HG03457 (cell line): ENCODE results near the gene OBSCN.

Experiments
- ATAC-seq: cut with Tn5 transposase; IDR thresholded peaks from one replicate; pipeline ENCODE4 v1.9.1; 2021; ENCODE audit warnings: moderate number of reproducible peaks; ENCODE audit not compliant: unreplicated experiment

The OBSCN gene

DNA sequence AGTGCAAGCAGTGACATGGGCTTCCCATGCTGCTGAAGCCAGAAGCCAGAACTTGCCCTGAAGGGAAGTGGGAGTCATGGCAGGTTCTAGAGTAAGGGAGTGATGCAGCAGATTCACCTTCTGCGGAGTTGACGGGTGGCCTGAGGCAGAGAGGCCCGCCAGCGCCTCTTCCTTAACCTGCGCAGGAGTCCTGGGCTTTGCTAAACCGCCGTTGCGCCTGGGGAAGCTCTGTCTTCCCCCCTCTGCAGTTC is 67.3 kb downstream of the OBSCN start:
- ATAC-seq: no peak

DNA sequence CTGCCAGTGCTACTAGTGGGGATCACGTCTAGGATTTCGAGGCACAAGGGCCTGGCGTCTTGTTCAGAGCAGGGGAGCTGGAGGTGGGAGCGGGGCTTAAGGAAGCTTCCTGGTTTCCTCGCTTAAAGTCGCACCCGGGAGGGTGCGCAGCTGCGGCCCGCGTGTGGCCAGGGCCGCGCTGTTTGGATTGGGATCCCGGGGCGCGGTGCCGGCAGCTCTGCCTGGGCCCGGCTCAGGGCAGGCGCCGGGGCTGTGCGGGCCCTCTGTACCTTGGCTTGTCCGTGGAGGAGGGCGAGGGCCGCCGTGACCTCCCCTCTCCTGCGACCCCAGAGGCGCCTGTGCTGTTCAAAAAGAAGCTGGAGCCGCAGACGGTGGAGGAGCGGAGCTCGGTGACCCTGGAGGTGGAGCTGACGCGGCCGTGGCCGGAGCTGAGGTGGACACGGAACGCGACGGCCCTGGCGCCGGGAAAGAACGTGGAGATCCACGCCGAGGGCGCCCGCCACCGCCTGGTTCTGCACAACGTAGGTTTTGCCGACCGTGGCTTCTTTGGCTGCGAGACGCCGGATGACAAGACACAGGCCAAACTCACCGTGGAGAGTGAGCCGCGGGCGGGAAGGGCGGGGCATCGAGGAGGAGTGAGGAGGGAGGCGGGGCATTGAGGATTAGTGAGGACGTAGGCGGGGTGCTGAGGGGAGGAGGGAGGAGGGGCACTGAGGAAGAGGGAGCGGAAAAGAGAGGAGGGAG is 67.8 kb downstream of the OBSCN start:
- ATAC-seq: peak; percentile 49

DNA sequence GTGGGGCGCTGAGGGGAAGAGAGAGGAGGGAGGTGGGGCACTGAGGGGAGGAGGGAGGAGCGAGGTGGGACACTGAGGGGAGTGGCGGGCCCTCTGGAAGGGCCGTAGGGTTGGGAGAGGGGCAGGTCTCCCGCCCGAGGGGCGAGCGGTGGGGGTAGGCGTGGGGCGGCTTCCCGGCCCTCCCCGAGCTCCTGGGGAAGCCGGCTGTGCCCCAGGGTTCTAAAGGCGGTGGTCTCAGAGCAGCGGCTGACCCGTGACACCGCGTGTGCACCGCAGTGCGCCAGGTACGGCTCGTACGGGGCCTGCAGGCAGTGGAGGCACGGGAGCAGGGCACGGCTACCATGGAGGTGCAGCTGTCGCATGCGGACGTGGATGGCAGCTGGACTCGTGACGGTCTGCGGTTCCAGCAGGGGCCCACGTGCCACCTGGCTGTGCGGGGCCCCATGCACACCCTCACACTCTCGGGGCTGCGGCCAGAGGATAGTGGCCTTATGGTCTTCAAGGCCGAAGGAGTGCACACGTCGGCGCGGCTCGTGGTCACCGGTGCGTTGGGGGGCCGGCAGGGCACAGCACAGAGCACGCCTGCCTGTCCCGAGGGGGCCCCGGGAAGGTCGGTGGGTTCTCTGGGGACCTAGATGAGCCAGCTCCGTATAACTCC is 68.5 kb downstream of the OBSCN start:
- peak; percentile 13 for ATAC-seq

GRCh38 chr1:228276901-228277490 is 69.2 kb downstream of the OBSCN start:
- ATAC-seq: no peak

DNA sequence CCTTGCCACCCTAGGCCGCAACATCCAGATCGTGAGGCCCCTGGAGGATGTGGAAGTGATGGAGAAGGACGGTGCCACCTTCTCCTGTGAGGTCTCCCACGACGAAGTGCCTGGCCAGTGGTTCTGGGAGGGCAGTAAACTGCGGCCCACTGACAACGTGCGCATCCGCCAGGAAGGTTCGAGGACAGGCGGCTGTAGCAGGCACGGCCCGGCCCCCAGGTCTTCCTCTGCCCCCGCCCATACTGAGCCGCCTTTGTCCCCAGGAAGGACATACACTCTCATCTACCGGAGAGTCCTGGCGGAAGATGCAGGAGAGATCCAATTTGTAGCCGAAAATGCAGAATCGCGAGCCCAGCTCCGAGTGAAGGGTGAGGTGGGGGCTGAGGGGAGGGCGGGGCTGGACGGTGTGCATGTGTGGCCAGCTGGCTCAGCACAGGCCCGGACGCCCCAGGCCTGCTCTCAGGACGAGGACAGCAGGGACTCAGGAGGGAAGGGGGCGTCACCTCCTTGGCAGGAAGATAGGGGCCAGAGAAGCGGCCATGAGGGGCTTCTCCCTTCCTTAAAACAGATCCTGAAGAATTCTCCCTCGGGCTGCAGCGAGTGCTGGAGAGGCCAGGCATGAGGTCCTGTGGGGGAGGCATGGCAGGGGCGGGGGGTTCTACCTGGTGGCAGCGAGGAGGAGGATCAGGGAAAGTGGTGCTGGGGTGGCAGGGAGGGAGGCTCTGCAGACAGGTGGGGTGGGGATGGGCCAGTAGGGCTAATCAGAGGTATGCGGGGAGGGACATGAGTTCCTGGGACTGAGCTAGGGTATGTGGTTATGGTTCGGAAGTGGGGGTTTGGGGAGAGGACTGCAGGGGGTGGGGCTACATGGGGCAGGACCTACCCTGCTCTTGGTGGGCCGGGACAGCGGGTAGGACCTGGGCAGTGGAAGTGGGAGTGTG is 69.9 kb downstream of the OBSCN start:
- ATAC-seq: no peak

GRCh38 chr1:228278432-228278941 is 70.6 kb downstream of the OBSCN start:
- no peak for ATAC-seq

DNA sequence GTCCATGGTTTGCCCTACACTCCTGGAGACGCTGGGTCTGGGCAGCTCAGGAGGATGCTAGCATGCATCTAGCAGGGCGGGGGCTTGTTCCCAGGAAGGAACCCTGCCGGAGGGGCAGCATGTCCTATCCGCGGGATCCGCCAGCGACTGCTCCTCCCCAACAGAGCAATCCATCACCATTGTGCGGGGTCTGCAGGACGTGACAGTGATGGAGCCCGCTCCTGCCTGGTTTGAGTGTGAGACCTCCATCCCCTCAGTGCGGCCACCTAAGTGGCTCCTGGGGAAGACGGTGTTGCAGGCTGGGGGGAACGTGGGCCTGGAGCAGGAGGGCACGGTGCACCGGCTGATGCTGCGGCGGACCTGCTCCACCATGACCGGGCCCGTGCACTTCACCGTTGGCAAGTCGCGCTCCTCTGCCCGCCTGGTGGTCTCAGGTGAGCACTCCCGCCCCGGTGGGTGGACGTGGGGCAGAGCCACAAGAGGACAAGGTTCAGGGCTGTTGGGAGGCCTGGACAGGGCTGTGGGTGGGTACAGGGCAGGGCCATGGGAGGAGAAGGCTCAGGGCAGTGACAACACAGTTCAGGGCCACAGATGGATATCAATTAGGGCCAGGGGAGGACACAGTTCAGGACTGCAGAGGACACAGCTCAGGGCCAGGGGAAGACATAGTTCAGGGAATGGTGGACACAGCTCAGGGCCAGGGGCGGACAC is 71.3 kb downstream of the OBSCN start:
- ATAC-seq: no peak

- ATAC-seq: no peak
These were observed 71.9 kb downstream of the OBSCN start for GRCh38 chr1:228279722-228280105.

- ATAC-seq: no peak
These were observed 72.5 kb downstream of the OBSCN start for GRCh38 chr1:228280106-228280901.

DNA sequence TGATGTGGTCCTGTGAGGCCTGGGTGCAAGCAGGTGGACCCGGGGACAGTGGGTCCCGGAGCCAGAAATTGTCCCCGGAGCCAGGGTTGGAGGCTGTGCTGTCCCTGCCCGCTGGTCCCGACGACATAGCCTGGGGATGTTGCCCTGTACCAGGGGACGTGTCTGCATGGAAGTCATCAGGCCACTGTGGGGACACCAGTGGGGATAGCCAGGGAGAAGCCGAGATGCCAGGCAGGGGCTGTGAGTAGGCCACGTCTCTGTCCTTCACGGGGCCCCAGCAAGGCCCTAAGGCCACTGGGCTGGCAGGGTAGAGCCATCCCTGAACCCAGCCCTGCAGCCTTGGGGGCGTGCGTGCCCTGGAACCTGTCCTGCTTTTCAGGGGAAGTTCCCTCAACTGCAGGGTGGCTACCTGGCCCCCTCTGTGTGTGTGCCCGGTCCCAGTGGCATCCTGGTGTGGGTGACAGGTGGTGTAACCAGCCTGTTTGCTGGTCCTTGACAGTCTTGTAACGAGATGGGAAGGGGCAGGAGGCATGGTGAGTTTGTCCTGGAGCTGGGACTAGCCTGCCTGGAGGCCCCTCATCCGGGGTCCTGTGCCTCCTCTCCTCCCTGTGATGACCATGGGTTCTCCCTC is 73.2 kb downstream of the OBSCN start:
- no peak for ATAC-seq

GRCh38 chr1:228281631-228282328 is 73.9 kb downstream of the OBSCN start:
- ATAC-seq: no peak

GRCh38 chr1:228282329-228283042 is 74.6 kb downstream of the OBSCN start:
- no peak for ATAC-seq

DNA sequence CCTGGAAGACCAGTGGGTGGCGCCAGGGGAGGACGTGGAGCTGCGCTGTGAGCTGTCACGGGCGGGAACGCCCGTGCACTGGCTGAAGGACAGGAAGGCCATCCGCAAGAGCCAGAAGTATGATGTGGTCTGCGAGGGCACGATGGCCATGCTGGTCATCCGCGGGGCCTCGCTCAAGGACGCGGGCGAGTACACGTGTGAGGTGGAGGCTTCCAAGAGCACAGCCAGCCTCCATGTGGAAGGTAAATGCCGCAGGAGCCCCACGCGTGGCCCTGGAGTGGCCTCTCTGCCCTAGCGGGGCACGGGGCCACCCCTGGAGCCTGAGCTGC is 75.2 kb downstream of the OBSCN start:
- no peak for ATAC-seq

GRCh38 chr1:228283476-228284147 is 75.8 kb downstream of the OBSCN start:
- no peak for ATAC-seq

DNA sequence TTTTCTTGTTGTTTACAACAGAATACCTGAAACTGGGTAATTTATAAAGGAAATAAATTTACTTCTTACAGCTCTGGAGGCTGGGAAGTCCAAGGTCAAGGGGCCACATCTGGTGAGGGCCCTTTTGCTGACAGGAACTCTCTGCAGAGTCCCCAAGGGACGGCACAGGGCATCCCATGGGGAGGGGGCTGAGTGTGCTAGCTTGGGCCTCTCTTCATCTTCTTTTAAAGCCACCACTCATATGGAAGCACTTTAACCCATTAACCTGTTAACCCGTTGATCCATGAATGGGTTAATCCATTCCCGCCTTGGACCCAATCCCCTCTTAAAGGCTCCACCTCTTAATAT is 76.3 kb downstream of the OBSCN start:
- ATAC-seq: no peak

DNA sequence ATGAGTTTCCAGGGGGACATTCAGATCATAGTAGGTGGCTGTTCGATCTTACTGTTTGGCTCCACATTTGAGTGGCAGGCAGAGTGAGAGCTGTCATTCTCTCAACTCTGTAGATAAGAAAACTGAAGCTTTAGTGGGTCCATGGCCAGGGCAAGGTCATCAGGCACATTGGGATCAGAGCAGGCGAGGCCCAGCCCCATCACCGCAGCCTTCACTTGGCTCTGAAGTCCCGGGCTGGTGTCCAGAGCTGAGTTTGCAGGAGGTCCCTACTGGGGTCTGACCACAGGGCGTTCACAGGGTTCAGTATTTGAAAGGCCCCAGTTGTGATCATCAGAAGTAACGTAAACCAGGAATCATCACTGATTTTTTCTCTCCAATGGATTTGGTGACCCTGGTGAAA is 76.7 kb downstream of the OBSCN start:
- no peak for ATAC-seq

DNA sequence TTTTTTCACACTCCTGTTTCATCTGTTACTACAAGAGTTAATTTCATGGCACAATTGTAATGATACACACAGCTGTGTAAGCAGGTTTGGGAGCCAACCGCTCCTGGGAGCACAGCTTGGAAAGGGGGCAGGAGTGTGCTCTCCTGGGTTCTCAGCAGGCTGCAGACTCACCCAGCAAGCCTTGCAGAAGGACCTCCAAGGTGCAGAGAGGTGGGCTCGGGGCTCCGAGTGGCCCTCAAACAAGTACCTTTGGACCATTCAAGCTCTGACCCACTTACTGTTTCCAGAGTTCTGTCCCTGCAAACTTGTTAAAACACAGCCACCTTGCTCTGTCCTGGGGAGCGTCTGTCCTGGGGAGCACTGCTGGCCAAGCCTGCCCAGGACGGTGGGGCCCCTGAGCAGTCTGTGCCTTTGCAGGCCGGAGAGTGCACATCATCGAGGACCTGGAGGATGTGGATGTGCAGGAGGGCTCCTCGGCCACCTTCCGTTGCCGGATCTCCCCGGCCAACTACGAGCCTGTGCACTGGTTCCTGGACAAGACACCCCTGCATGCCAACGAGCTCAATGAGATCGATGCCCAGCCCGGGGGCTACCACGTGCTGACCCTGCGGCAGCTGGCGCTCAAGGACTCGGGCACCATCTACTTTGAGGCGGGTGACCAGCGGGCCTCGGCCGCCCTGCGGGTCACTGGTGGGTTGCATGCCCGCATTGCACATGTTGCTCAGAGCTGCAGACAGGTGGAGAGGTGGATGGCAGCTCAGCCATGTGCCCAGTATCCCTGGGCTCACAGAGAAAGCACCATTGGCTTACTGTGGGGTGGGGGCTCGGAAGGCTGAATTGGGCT is 78.0 kb downstream of the OBSCN start:
- ATAC-seq: no peak
